ENCODE measurements around the gene STK24.
A peak's percentile ranks its signal among the peaks of the same experiment; 100 is the strongest.
"Not testable (repeated sequence)": the region's sequence is repeated elsewhere in the genome, so short reads cannot be mapped to it uniquely, and the experiment has no call there.

STK24 gene

GRCh38 chr13:98581971-98582702, 5.2 kb upstream of the STK24 start:
- no peak for DNase-seq (ENCODE audit: low spot score)

GRCh38 chr13:98581381-98581780, 4.5 kb upstream of the STK24 start:
- DNase-seq (ENCODE audit: low spot score), result no peak

GRCh38 chr13:98580420-98580819, 3.5 kb upstream of the STK24 start:
- DNase-seq (ENCODE audit: low spot score), result no peak

- DNase-seq (ENCODE audit: low spot score), result no peak
Observed at GRCh38 chr13:98577836-98578285, 954 bp upstream of the STK24 start.

- peak; percentile 59 for DNase-seq (ENCODE audit: low spot score)
Observed at GRCh38 chr13:98576200-98576945, 534 bp downstream of the STK24 start.

- DNase-seq (ENCODE audit: low spot score), result no peak
Observed at GRCh38 chr13:98575904-98576199, 1.1 kb downstream of the STK24 start.

- DNase-seq (ENCODE audit: low spot score), result no peak
Observed at GRCh38 chr13:98575009-98575903, 1.7 kb downstream of the STK24 start.

- DNase-seq (ENCODE audit: low spot score), result no peak
Observed at GRCh38 chr13:98571955-98572662, 4.8 kb downstream of the STK24 start.

- peak; percentile 85 for DNase-seq (ENCODE audit: low spot score)
Observed at GRCh38 chr13:98570929-98571372, 6.0 kb downstream of the STK24 start.

GRCh38 chr13:98569494-98570367, 7.2 kb downstream of the STK24 start:
- not testable (repeated sequence) for DNase-seq (ENCODE audit: low spot score)

- DNase-seq (ENCODE audit: low spot score), result no peak
Observed at GRCh38 chr13:98568918-98569317, 8.0 kb downstream of the STK24 start.

GRCh38 chr13:98567140-98567539, 9.8 kb downstream of the STK24 start:
- no peak for DNase-seq (ENCODE audit: low spot score)

- DNase-seq (ENCODE audit: low spot score), result no peak
Observed at GRCh38 chr13:98565726-98566565, 11.0 kb downstream of the STK24 start.

- no peak for DNase-seq (ENCODE audit: low spot score)
Observed at GRCh38 chr13:98564204-98564603, 12.7 kb downstream of the STK24 start.

- no peak for DNase-seq (ENCODE audit: low spot score)
Observed at GRCh38 chr13:98563071-98563470, 13.8 kb downstream of the STK24 start.

- DNase-seq (ENCODE audit: low spot score), result no peak
Observed at GRCh38 chr13:98559169-98559568, 17.7 kb downstream of the STK24 start.

- no peak for DNase-seq (ENCODE audit: low spot score)
Observed at GRCh38 chr13:98557937-98558792, 18.7 kb downstream of the STK24 start.

GRCh38 chr13:98556968-98557631, 19.8 kb downstream of the STK24 start:
- no peak for DNase-seq (ENCODE audit: low spot score)
